Omental fat pad (tissue), 4 donors: ENCODE data around the gene BEAN1. TPM values are rescaled to one million over a fixed set of nuclear protein-coding genes. Genes with fewer than 3 reads are reported as not detected.

Experiments used
- ATAC-seq: fragments of 150-250 bp; one replicate; pipeline ENCODE4 v1.9.1; 2016; ENCODE audit warnings: mild to moderate bottlenecking, moderate library complexity; ENCODE audit not compliant: low FRiP score
- DNase-seq: peaks from one replicate; pipeline ENCODE4 v3.0.0-alpha.2; 2019; ENCODE audit warnings: low spot score
- CTCF ChIP-seq, 3 donors: fragments of 450-650 bp; IDR thresholded peaks; one replicate each; pipeline ENCODE4 v1.5.1; 2016 to 2017; ENCODE audit warnings: antibody characterized with exemption in 3 of 3, mild to moderate bottlenecking in 3 of 3, moderate library complexity in 2 of 3
- total RNA-seq, 4 donors: library from RNA; depleted of rRNA; stranded (reverse); fragments of >200 nt; gene quantifications; one replicate each; pipeline ENCODE4 v1.1.0, GENCODE V29; 2016

The BEAN1 gene
- total RNA-seq, 4 donors from 2014 or later, result 0.94 to 2.2 (median 1.3) TPM; not detected in 1

- TF ChIP-seq CTCF (IDR thresholded peaks at IDR 0.05), result no peak
- peak; percentile 27 for DNase-seq
- ATAC-seq, result peak; percentile 85
Measured at GRCh38 chr16:66502020-66502913, 75.2 kb downstream of the BEAN1 start.

- DNase-seq (peak; percentile 13), ATAC-seq (no peak)
- no peak for TF ChIP-seq CTCF (IDR thresholded peaks at IDR 0.05)
Measured at GRCh38 chr16:66503030-66503429, 75.9 kb downstream of the BEAN1 start.

GRCh38 chr16:66503612-66504011 is 76.5 kb downstream of the BEAN1 start:
- no peak for TF ChIP-seq CTCF (IDR thresholded peaks at IDR 0.05)

GRCh38 chr16:66507731-66508239 is 80.7 kb downstream of the BEAN1 start:
- ATAC-seq (no peak), DNase-seq (no peak)
- no peak for TF ChIP-seq CTCF (IDR thresholded peaks at IDR 0.05)

More at GRCh38 chr16:66503612-66504011, 76.5 kb downstream of the BEAN1 start:
- DNase-seq (no peak), ATAC-seq (no peak)

- no peak for TF ChIP-seq CTCF (IDR thresholded peaks at IDR 0.05)
- ATAC-seq, result peak; percentile 74
- DNase-seq, result no peak
Measured at GRCh38 chr16:66508248-66508913, 81.3 kb downstream of the BEAN1 start.

- TF ChIP-seq CTCF (IDR thresholded peaks at IDR 0.05), result no peak
- no peak for ATAC-seq
- DNase-seq, result no peak
Measured at GRCh38 chr16:66508914-66509496, 81.9 kb downstream of the BEAN1 start.
